ENCODE data around the gene NCKAP5. TPM values are rescaled to one million over a fixed set of nuclear protein-coding genes. Genes with fewer than 3 reads are reported as not detected.

Gene NCKAP5
- total and polyA plus RNA-seq, 4 donors, result 2.3 to 20.2 (median 8.1) TPM

- ATAC-seq (ENCODE audit: insufficient read depth, low FRiP score) (no peak), DNase-seq (no peak)
- no peak overlapping the region for H3K27ac ChIP-seq (ENCODE audit: low read depth in 1 of 2, low read length in 1 of 2)
- H3K9me3 ChIP-seq (ENCODE audit: control insufficient read depth in 4 of 4, insufficient read depth in 3 of 4, low read length in 3 of 4), result no peaks in the 10 kb centered on the region
- peaks cover 0 to 7% (median 0%) of the 10 kb centered on the region in 5 donors for H3K4me1 ChIP-seq (ENCODE audit: control insufficient read depth in 5 of 5, insufficient read depth in 5 of 5, low read length in 5 of 5)
- 84 to 95% methylated on average over 1 of the region's 1 CpG for WGBS, 2 donors
- H3K36me3 ChIP-seq (ENCODE audit: control insufficient read depth in 4 of 4, insufficient read depth in 4 of 4, low read length in 4 of 4), result no peaks in the 10 kb centered on the region
- no peak overlapping the region for H3K9ac ChIP-seq (ENCODE audit: insufficient read depth in 1 of 2, low read length in 2 of 2)
- TF ChIP-seq CTCF (IDR thresholded peaks at IDR 0.05; ENCODE audit: control extremely low read depth, extremely low read depth), result no peak
- no peak overlapping the region for H3K4me3 ChIP-seq
- no peaks in the 10 kb centered on the region for H3K27me3 ChIP-seq (ENCODE audit: control insufficient read depth in 3 of 3, insufficient read depth in 3 of 3, low read length in 2 of 3)
These were observed 204.4 kb downstream of the NCKAP5 start for GRCh38 chr2:133363884-133364283.

- Histone ChIP-seq H3K4me1 (ENCODE audit: control insufficient read depth in 5 of 5, insufficient read depth in 5 of 5, low read length in 5 of 5) (peaks cover 0 to 7% (median 0%) of the 10 kb centered on the region in 5 donors), H3K36me3 (ENCODE audit: control insufficient read depth in 4 of 4, insufficient read depth in 4 of 4, low read length in 4 of 4) (no peaks in the 10 kb centered on the region), H3K27me3 (ENCODE audit: control insufficient read depth in 3 of 3, insufficient read depth in 3 of 3, low read length in 2 of 3) (no peaks in the 10 kb centered on the region), H3K27ac (ENCODE audit: low read depth in 1 of 2, low read length in 1 of 2) (no peak overlapping the region), H3K9me3 (ENCODE audit: control insufficient read depth in 4 of 4, insufficient read depth in 3 of 4, low read length in 3 of 4) (no peaks in the 10 kb centered on the region), H3K4me3 (no peak overlapping the region), H3K9ac (ENCODE audit: insufficient read depth in 1 of 2, low read length in 2 of 2) (no peak overlapping the region)
- ATAC-seq (ENCODE audit: insufficient read depth, low FRiP score) (no peak), DNase-seq (peak in 2 of 3 donors; percentile 3 to 16)
- no peak for TF ChIP-seq CTCF (IDR thresholded peaks at IDR 0.05; ENCODE audit: control extremely low read depth, extremely low read depth)
- WGBS, 2 donors, result 53 to 59% methylated on average over 4 of the region's 4 CpGs
These were observed 206.2 kb downstream of the NCKAP5 start for GRCh38 chr2:133362061-133362476.

DNA sequence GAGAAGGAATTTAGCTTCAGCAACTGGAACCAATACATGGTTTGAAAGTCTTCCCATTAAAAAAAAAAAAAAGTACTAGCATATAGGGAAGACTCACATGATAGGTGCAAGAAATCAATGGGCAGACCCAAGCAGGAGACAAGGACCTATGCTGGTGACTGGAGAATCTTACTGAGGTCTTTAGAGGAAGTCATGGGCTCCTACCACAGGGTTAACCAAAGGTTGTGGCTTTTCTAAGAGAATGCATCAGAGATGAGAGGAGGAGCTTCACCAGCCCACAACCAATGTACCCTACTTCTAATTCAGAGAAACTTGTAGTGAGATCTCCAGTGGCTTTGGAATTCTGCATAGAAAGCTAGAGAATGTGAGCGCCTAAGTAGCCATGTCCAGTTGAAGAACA, 207.4 kb downstream of the NCKAP5 start:
- WGBS, 2 donors, result 95 to 97% methylated on average over 1 of the region's 1 CpG
- Histone ChIP-seq H3K4me3 (no peak overlapping the region), H3K27ac (ENCODE audit: low read depth in 1 of 2, low read length in 1 of 2) (no peak overlapping the region), H3K9ac (ENCODE audit: insufficient read depth in 1 of 2, low read length in 2 of 2) (no peak overlapping the region), H3K9me3 (ENCODE audit: control insufficient read depth in 4 of 4, insufficient read depth in 3 of 4, low read length in 3 of 4) (no peaks in the 10 kb centered on the region), H3K36me3 (ENCODE audit: control insufficient read depth in 4 of 4, insufficient read depth in 4 of 4, low read length in 4 of 4) (no peaks in the 10 kb centered on the region), H3K4me1 (ENCODE audit: control insufficient read depth in 5 of 5, insufficient read depth in 5 of 5, low read length in 5 of 5) (peaks cover 0 to 7% (median 0%) of the 10 kb centered on the region in 5 donors), H3K27me3 (ENCODE audit: control insufficient read depth in 3 of 3, insufficient read depth in 3 of 3, low read length in 2 of 3) (no peaks in the 10 kb centered on the region)
- DNase-seq (no peak), ATAC-seq (ENCODE audit: insufficient read depth, low FRiP score) (no peak)
- TF ChIP-seq CTCF (IDR thresholded peaks at IDR 0.05; ENCODE audit: control extremely low read depth, extremely low read depth), result no peak

DNA sequence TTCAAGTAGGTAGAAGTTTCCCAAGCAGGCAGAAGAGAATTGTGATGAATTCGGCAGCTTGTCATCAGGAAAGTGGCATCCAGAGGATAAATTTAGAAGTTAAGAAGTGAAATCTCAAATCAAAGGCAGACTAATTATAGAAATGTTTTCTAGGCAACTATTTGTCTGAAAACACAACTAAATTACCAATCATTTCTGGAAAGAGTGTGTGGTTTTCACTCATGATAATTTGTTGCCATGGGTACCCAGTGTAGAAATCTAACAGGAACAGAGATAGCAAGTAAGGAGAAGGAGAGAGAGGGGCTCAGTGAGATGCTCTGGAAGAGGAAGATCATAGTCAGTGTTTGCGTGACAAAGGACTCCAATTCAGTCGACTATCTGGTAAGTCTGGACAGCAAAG, 208.1 kb downstream of the NCKAP5 start:
- 84 to 85% methylated on average over 3 of the region's 3 CpGs for WGBS, 2 donors
- peaks cover 0 to 7% (median 0%) of the 10 kb centered on the region in 5 donors for H3K4me1 ChIP-seq (ENCODE audit: control insufficient read depth in 5 of 5, insufficient read depth in 5 of 5, low read length in 5 of 5)
- H3K9ac ChIP-seq (ENCODE audit: insufficient read depth in 1 of 2, low read length in 2 of 2), result no peak overlapping the region
- DNase-seq, result no peak
- no peak for ATAC-seq (ENCODE audit: insufficient read depth, low FRiP score)
- no peaks in the 10 kb centered on the region for H3K27me3 ChIP-seq (ENCODE audit: control insufficient read depth in 3 of 3, insufficient read depth in 3 of 3, low read length in 2 of 3)
- no peak overlapping the region for H3K27ac ChIP-seq (ENCODE audit: low read depth in 1 of 2, low read length in 1 of 2)
- no peak overlapping the region for H3K4me3 ChIP-seq
- H3K36me3 ChIP-seq (ENCODE audit: control insufficient read depth in 4 of 4, insufficient read depth in 4 of 4, low read length in 4 of 4), result no peaks in the 10 kb centered on the region
- no peaks in the 10 kb centered on the region for H3K9me3 ChIP-seq (ENCODE audit: control insufficient read depth in 4 of 4, insufficient read depth in 3 of 4, low read length in 3 of 4)
- no peak for TF ChIP-seq CTCF (IDR thresholded peaks at IDR 0.05; ENCODE audit: control extremely low read depth, extremely low read depth)

Measured in lung (tissue), 12 donors.